AG09309 (cell line): ENCODE data around the gene CD2AP.
"Not testable (repeated sequence)": the region's sequence is repeated elsewhere in the genome, so short reads cannot be mapped to it uniquely, and the experiment has no call there.

Source experiments
- DNase-seq: peaks from one replicate; pipeline ENCODE4 v3.0.0-alpha.2; 2010; ENCODE audit warnings: low read depth
- H3K4me3 ChIP-seq: 2 replicates; pipeline ENCODE4 v1.5.1; 2011; ENCODE audit warnings: mild to moderate bottlenecking, low read depth, low read length, moderate library complexity; ENCODE audit not compliant: control insufficient read depth
- TF ChIP-seq, protein P1 (sequence below): IDR thresholded peaks from 2 replicates; pipeline ENCODE4 v1.5.1; 2011; ENCODE audit warnings: mild to moderate bottlenecking, low read depth, low read length, inconsistent platforms; ENCODE audit not compliant: insufficient read depth, control insufficient read depth; ENCODE audit errors: missing control alignments

Gene CD2AP

DNA sequence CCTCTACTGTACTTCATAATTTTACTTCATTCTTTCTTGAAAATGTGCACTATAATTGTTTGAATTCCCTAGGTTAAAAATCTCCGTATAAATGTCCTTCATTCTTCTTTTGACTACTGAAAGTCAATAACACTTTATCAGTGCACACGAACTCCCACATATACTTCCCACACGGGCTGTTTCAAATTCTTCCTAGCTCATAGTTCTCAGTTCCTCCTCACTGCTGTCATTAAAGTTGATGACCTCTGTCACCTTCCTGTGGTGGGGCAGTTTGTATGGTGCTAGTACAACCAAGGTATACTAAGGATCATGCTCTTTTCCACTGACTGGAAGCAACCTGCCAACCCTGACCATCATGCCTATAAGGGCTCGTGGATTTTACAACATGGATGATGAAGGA lies 40.0 kb upstream of the CD2AP start:
- no peak for DNase-seq
- H3K4me3 ChIP-seq: no peak overlapping the region
- TF ChIP-seq, protein P1, sequence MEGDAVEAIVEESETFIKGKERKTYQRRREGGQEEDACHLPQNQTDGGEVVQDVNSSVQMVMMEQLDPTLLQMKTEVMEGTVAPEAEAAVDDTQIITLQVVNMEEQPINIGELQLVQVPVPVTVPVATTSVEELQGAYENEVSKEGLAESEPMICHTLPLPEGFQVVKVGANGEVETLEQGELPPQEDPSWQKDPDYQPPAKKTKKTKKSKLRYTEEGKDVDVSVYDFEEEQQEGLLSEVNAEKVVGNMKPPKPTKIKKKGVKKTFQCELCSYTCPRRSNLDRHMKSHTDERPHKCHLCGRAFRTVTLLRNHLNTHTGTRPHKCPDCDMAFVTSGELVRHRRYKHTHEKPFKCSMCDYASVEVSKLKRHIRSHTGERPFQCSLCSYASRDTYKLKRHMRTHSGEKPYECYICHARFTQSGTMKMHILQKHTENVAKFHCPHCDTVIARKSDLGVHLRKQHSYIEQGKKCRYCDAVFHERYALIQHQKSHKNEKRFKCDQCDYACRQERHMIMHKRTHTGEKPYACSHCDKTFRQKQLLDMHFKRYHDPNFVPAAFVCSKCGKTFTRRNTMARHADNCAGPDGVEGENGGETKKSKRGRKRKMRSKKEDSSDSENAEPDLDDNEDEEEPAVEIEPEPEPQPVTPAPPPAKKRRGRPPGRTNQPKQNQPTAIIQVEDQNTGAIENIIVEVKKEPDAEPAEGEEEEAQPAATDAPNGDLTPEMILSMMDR: no peak

DNA sequence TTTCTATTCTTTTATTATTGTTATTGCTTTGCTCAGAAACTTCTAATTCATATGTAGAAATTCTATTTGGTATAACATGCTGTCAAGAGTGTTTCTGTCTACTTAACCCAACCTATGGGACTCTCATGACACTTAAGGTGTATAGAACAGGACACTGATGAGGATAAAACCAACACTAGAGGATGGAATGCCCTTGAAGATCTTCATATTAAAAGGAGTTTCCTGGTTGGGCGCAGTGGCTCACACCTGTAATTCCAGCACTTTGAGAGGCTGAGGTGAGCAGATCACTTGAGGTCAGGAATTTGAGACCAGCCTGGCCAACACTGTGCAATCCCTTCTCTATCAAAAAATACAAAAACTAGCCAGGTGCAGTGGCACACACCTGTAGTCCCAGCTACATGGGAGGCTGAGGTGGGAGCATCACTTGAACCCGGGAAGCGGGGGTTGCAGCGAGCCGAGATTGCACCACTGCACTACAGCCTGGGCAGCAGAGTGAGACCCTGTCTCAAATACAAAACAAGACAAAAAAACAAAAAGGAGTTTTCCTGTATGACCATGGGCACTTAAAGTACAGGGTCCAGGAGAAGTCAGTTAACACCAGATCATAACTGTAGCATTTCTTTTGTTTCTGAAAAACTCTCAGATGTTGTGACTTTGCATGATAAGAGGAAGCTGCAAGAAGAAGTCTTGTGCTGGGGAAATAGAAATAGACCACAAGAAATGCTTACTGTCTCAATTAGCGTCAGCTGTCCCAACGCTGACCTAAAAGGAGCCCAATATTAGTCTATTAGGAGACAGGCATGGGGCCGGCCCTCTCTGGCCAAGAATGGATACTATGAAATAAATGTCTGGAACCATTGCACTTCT lies 38.9 kb upstream of the CD2AP start:
- no peak for DNase-seq
- H3K4me3 ChIP-seq: no peak overlapping the region
- TF ChIP-seq, protein P1: no peak

DNA sequence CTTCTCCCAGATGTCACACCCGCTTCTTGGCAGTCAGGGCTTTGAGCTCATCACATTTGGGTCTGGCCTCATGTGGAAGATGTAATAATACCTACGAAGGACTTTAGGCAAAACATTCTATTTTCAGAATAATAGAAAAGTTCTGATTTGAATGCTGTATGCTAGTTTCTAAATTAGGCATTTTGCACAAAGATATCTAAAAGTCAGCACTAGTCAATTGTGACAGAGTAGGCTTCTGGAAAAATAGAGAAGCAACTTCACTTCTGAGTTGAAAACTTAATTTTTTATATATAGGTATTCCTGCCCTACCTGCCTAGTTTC lies 38.3 kb upstream of the CD2AP start:
- DNase-seq: no peak
- H3K4me3 ChIP-seq: no peak overlapping the region

DNA sequence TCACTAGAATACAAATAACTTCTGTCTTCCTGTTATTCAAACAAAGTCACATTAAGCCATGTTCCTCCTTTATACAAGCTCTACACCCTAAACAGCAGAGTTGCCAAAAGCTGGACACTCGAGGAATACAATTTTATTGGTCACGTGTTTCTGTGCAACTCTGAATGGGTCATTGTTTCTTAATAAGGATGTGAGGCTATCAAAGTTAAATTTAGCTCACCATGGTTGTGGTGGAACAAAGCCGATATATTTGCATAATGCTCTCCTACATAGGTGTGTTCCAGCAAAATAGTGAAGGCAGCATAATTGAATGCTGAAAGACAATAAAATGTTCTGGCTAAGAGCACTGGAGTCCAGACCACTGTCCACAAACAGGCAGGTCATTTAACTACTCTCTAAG lies 36.9 kb upstream of the CD2AP start:
- no peak overlapping the region for H3K4me3 ChIP-seq
- TF ChIP-seq, protein P1: no peak
- DNase-seq: no peak

More for the DNA sequence above, 38.3 kb upstream of the CD2AP start:
- TF ChIP-seq, protein P1: no peak

DNA sequence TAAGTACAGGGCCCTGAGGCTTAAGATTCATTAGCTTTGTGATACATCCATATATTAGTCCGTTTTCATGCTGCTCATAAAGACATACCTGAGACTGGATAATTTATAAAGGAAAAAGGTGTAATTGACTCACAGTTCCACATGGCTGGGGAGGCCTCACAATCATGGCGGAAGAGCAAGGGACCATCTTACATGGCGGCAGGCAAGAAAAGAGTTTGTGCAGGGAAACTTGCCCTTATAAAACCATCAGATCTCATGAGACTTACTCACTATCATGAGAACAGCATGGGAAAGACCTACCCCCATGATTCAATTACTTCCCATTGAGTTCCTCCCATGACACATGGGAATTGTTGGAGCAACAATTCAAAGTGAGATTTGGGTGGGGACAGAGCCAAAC lies 32.6 kb upstream of the CD2AP start:
- not testable (repeated sequence) for H3K4me3 ChIP-seq, DNase-seq

DNA sequence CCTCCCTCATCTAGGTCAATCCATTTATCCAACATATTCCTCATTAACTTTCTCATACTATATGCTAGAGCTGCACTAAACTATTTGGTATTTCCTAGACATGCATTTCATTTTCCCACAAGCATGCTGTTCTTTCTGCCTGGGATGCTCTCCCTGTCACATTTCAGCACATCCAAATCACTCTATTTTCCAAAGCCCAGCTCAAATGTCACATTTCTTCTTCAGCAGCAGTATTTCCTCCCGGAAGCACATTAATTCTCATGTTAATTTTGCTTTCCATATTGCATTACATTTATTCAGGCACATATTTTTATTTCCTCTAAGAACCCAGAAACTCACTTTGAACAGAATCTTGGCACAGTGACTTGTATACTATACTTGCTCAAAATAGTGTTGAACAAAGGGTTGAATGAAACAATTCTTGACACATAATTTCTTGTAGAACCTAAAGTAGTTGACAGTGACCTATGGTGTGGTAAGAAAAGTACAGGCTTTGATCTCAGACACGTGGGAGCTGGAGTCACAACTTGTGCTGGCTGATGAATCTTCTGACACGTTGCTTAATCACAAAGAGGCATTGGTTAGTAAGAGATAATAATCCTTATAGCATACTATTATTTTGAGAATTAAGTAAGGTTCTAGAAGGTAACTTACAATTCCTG lies 30.8 kb upstream of the CD2AP start:
- DNase-seq: no peak
- TF ChIP-seq, protein P1: no peak
- no peak overlapping the region for H3K4me3 ChIP-seq

DNA sequence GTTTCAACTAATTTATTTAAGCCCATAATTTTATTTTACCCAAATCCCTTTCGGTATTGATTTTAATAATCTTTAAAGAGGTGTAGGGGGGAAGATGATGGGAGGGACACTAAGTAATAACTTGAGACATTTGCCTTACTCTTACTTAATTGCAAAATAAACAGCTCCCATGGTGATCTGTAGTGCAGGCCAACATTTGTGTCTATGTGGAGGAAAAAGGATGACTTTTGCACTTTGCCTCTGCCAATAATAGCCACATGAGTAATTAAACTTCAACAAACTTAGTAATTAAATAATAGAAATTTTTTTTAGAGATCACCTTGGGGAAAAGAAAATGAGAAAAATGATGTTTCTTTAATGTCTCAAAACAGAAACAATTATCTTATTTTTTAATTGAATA lies 29.9 kb upstream of the CD2AP start:
- no peak for DNase-seq
- no peak overlapping the region for H3K4me3 ChIP-seq
- TF ChIP-seq, protein P1: no peak
